SK-N-SH (cell line): ENCODE data around the gene IFI16.

Source experiments
- EZH2phosphoT487 ChIP-seq: fragments of 200-600 bp; sonication (generic); IDR thresholded peaks from 2 replicates; pipeline ENCODE4 v1.6.1; 2017; ENCODE audit warnings: low read depth, mixed run types, mild to moderate bottlenecking, antibody characterized with exemption, moderate library complexity, borderline replicate concordance
- FOXJ3 ChIP-seq: sonication (generic); formaldehyde crosslinking; IDR thresholded peaks from 2 replicates; pipeline ENCODE4 v1.5.1; 2020; ENCODE audit warnings: mild to moderate bottlenecking, missing genetic modification reagents
- GABPA ChIP-seq: IDR thresholded peaks from 2 replicates; pipeline ENCODE4 v1.4.0; 2012; ENCODE audit warnings: low read depth, mild to moderate bottlenecking
- MXI1 ChIP-seq: IDR thresholded peaks from 2 replicates; pipeline ENCODE4 v1.6.1; 2012; ENCODE audit warnings: mild to moderate bottlenecking, low read depth, low read length, improper control_type of control experiment
- NRF1 ChIP-seq: IDR thresholded peaks from 2 replicates; pipeline ENCODE4 v1.6.1; 2012; ENCODE audit warnings: low read depth, mild to moderate bottlenecking, low read length
- POLR2AphosphoS5 ChIP-seq: IDR thresholded peaks from 2 replicates; pipeline ENCODE4 v1.6.1; 2012; ENCODE audit warnings: low read depth, low read length
- RAD21 ChIP-seq: IDR thresholded peaks from 2 replicates; pipeline ENCODE4 v1.6.1; 2012; ENCODE audit warnings: mild to moderate bottlenecking, low read length
- RCOR1 ChIP-seq: fragments of 150-350 bp; IDR thresholded peaks from 2 replicates; pipeline ENCODE4 v1.6.1; 2017; ENCODE audit warnings: antibody characterized with exemption, low read length
- RFX5 ChIP-seq: IDR thresholded peaks from 2 replicates; pipeline ENCODE4 v1.6.1; 2012; ENCODE audit warnings: mild to moderate bottlenecking, improper control_type of control experiment, low read length
- TAF1 ChIP-seq: IDR thresholded peaks from 2 replicates; pipeline ENCODE4 v1.6.1; 2012; ENCODE audit warnings: low read depth, mild to moderate bottlenecking, low read length, moderate library complexity, borderline replicate concordance
- YY1 ChIP-seq: IDR thresholded peaks from 2 replicates; pipeline ENCODE4 v1.4.0; 2012; ENCODE audit warnings: low read depth, mild to moderate bottlenecking
- TF ChIP-seq, protein P1 (sequence below): fragments of 200-600 bp; sonication (generic); IDR thresholded peaks from 2 replicates; pipeline ENCODE4 v1.6.1; 2017; ENCODE audit warnings: antibody characterized with exemption, mild to moderate bottlenecking, moderate library complexity
- TF ChIP-seq, protein P2 (sequence below): fragments of 150-350 bp; IDR thresholded peaks from 2 replicates; pipeline ENCODE4 v1.6.1; 2017; ENCODE audit warnings: antibody characterized with exemption, low read length, low read depth, borderline replicate concordance
- TF ChIP-seq, protein P3 (sequence below): IDR thresholded peaks from 2 replicates; pipeline ENCODE4 v1.4.0; 2012; ENCODE audit warnings: low read depth

DNA sequence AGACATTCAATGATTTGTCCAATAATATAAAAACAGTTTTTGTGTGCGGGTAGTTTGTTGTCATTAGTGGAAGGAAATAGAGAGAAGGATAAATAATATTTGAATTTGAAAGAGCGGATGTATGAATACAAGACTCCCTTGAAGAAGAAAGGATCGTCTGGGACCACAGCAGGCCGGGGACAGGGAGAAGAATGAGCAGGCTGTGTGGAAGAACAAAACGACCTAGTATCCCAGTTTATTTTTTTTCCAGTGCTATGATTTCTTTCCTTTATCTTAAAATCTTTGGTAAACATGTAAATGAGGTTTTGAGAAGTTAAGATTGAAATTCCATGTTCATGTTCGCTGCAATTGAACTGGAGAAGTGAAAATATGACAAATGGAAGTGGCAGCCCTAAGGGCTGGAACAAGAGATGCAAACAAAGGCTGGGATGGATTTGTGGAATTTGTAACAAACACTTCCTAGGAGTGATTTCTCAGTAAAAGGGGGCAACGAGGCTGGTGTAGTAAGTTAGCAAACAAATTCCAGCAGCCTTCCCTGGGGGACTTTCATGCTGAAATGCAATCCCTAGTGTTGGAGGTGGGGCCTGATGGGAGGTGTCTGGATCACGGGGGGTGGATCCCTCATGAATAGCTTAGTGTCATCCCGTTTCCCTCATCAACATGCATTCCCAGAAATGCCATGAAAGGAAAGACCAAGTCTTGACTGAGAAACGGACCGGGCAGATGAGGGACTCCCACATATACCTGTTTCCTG lies 10.2 kb upstream of the IFI16 start:
- TF ChIP-seq NRF1 (no peak), EZH2phosphoT487 (no peak), TAF1 (peak; percentile 74; the same call in 1 of the 2 replicates), YY1 (peak; percentile 53; the same call in 1 of the 2 replicates), MXI1 (peak; percentile 72; the same call in 1 of the 2 replicates), RCOR1 (no peak), FOXJ3 (CRISPR knock-in tag) (no peak), POLR2AphosphoS5 (peak; percentile 76), RFX5 (no peak), GABPA (no peak), RAD21 (no peak)
- TF ChIP-seq, protein P1, sequence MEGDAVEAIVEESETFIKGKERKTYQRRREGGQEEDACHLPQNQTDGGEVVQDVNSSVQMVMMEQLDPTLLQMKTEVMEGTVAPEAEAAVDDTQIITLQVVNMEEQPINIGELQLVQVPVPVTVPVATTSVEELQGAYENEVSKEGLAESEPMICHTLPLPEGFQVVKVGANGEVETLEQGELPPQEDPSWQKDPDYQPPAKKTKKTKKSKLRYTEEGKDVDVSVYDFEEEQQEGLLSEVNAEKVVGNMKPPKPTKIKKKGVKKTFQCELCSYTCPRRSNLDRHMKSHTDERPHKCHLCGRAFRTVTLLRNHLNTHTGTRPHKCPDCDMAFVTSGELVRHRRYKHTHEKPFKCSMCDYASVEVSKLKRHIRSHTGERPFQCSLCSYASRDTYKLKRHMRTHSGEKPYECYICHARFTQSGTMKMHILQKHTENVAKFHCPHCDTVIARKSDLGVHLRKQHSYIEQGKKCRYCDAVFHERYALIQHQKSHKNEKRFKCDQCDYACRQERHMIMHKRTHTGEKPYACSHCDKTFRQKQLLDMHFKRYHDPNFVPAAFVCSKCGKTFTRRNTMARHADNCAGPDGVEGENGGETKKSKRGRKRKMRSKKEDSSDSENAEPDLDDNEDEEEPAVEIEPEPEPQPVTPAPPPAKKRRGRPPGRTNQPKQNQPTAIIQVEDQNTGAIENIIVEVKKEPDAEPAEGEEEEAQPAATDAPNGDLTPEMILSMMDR = no peak
- TF ChIP-seq, protein P2, sequence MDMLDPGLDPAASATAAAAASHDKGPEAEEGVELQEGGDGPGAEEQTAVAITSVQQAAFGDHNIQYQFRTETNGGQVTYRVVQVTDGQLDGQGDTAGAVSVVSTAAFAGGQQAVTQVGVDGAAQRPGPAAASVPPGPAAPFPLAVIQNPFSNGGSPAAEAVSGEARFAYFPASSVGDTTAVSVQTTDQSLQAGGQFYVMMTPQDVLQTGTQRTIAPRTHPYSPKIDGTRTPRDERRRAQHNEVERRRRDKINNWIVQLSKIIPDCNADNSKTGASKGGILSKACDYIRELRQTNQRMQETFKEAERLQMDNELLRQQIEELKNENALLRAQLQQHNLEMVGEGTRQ = no peak
- TF ChIP-seq, protein P3, sequence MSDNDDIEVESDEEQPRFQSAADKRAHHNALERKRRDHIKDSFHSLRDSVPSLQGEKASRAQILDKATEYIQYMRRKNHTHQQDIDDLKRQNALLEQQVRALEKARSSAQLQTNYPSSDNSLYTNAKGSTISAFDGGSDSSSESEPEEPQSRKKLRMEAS = peak; percentile 60
